ENCODE data around the gene FN1. TPM values are rescaled to one million over a fixed set of nuclear protein-coding genes. Genes with fewer than 3 reads are reported as not detected.

The FN1 gene
- total and polyA plus RNA-seq, 11 donors: 100 to 1,418 (median 343) TPM

DNA sequence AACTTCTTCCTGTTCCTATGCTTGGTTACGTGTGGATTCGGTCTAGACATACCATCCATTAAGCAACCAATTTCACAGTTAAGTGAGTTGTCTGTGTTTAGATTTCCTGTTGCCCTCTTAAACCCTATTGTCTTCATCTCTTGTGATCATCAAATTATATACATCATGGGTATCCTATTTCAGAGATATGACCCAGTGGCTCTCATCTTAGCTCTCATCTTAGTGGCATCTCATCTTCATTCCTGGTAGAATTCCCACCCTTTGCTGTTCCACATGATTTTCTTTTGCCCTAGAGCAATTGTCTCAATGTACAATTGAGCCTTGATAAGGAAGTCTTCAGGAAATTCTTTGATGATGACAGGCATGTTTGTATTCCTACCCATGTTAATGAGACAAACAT, 29.4 kb upstream of the FN1 start:
- peaks cover 0 to 23% (median 0%) of the 10 kb centered on the region in 12 donors for H3K4me1 ChIP-seq
- peak overlapping the region in 5 of 12 donors; percentile 0 to 66 (median 21) for H3K27ac ChIP-seq
- intact Hi-C loops (cut with DNase I): loop anchor here in 2 of 10 donors (10.0 kb wide), 3 partner anchors 70 to 250 kb away; no protein-coding TSS in a partner anchor
- no peak overlapping the region for H3K4me3 ChIP-seq
- TF ChIP-seq POLR2A (IDR thresholded peaks at IDR 0.05): no peak
- TF ChIP-seq, protein P1, sequence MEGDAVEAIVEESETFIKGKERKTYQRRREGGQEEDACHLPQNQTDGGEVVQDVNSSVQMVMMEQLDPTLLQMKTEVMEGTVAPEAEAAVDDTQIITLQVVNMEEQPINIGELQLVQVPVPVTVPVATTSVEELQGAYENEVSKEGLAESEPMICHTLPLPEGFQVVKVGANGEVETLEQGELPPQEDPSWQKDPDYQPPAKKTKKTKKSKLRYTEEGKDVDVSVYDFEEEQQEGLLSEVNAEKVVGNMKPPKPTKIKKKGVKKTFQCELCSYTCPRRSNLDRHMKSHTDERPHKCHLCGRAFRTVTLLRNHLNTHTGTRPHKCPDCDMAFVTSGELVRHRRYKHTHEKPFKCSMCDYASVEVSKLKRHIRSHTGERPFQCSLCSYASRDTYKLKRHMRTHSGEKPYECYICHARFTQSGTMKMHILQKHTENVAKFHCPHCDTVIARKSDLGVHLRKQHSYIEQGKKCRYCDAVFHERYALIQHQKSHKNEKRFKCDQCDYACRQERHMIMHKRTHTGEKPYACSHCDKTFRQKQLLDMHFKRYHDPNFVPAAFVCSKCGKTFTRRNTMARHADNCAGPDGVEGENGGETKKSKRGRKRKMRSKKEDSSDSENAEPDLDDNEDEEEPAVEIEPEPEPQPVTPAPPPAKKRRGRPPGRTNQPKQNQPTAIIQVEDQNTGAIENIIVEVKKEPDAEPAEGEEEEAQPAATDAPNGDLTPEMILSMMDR (IDR thresholded peaks at IDR 0.05): no peak
- no peak for ATAC-seq
- H3K36me3 ChIP-seq: no peaks in the 10 kb centered on the region
- no peaks in the 10 kb centered on the region for H3K27me3 ChIP-seq
- H3K9me3 ChIP-seq: no peaks in the 10 kb centered on the region
- 54 to 64% (median 58%) methylated on average over 2 of the region's 2 CpGs for WGBS, 4 donors
- DNase-seq: no peak

DNA sequence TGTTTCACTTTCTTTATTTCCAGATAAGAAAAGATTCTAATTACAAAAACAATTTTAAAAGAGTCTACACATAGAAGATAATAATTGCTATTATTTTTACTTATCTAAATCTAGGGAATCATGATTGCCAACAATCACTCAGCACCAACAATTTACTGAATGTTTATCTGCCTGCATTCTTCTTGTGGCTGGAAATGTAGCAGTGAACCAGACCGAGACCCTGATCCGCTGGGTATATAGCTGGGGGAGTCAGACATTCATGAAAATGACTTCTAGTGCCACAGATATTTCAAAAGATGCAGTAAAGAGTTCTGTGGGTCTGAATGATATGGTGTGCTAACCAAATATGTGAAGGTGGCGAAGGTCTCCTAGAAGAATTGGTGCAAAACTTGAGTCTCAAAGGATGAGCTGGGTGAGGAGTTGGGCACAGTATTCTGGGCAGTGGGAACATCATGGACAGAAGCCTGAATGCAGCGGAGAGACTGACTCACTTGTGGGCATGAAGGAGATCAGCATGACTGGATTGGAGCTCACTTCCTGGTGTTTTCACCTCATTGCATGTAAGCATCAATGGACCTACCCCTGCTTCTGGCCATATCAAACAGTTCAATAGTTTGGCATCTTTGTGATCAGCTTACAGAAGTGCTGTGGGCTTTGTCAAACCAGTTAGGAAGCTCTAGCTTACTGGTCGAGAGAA, 26.1 kb upstream of the FN1 start:
- no peaks in the 10 kb centered on the region for H3K27me3 ChIP-seq
- H3K4me1 ChIP-seq: peaks cover 0 to 25% (median 0%) of the 10 kb centered on the region in 12 donors
- WGBS, 4 donors: 76 to 79% (median 78%) methylated on average over 5 of the region's 5 CpGs
- H3K9me3 ChIP-seq: no peaks in the 10 kb centered on the region
- ATAC-seq: no peak
- no peak for DNase-seq
- no peaks in the 10 kb centered on the region for H3K36me3 ChIP-seq
- intact Hi-C loops (cut with DNase I): loop anchor here in 3 of 10 donors (5.0 to 10.0 kb wide), 4 partner anchors 65 to 253 kb away; no protein-coding TSS in a partner anchor
- peak overlapping the region in 1 of 12 donors; percentile 35 for H3K27ac ChIP-seq
- H3K4me3 ChIP-seq: no peak overlapping the region
- TF ChIP-seq, protein P1 (IDR thresholded peaks at IDR 0.05): no peak
- no peak for TF ChIP-seq POLR2A (IDR thresholded peaks at IDR 0.05)

GRCh38 chr2:215460682-215461382, 25.0 kb upstream of the FN1 start:
- Histone ChIP-seq H3K4me1 (peaks cover 0 to 19% (median 0%) of the 10 kb centered on the region in 12 donors), H3K4me3 (no peak overlapping the region), H3K27ac (peak overlapping the region in 3 of 12 donors; percentile 31 to 35 (median 33)), H3K27me3 (no peaks in the 10 kb centered on the region), H3K36me3 (no peaks in the 10 kb centered on the region), H3K9me3 (no peaks in the 10 kb centered on the region)
- ATAC-seq: peak; percentile 53 to 92 (median 82)
- WGBS, 4 donors: 68 to 80% (median 70%) methylated on average over 4 of the region's 4 CpGs
- DNase-seq: no peak
- intact Hi-C loops (cut with DNase I): loop anchor here in 3 of 10 donors (5.0 to 10.0 kb wide), 4 partner anchors 66 to 254 kb away; no protein-coding TSS in a partner anchor
- TF ChIP-seq, protein P1 (IDR thresholded peaks at IDR 0.05): no peak
- TF ChIP-seq POLR2A (IDR thresholded peaks at IDR 0.05): no peak

DNA sequence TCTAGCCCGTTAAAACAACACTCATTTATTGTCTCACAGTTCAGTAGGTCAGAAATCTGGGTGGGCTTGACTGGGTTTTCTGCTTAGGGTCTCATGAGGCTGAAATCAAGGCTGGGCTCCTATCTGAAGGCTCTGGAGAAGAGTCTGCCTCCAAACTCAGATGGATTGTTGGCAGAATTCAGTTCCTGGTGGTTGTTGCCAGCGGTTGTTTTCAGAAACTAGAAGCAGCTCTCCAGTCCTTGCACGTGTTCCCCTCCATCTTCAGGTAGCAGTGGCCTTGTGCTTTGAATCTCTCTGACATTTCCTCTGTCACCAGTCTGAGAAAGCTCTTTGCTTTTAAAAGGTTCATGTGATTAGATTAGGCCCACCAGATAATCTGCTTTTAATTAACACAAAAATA, 20.1 kb upstream of the FN1 start:
- peaks cover 0 to 12% (median 0%) of the 10 kb centered on the region in 12 donors for H3K4me1 ChIP-seq
- no peaks in the 10 kb centered on the region for H3K36me3 ChIP-seq
- TF ChIP-seq POLR2A (IDR thresholded peaks at IDR 0.05): no peak
- TF ChIP-seq, protein P1 (IDR thresholded peaks at IDR 0.05): no peak
- no peak overlapping the region for H3K4me3 ChIP-seq
- no peak overlapping the region for H3K27ac ChIP-seq
- H3K9me3 ChIP-seq: no peaks in the 10 kb centered on the region
- peaks cover 0 to 3% (median 0%) of the 10 kb centered on the region in 9 donors for H3K27me3 ChIP-seq
- no peak for ATAC-seq
- DNase-seq: no peak
- intact Hi-C loops (cut with DNase I): loop anchor here in 8 of 10 donors (2.0 to 10.0 kb wide), 6 partner anchors 259 to 466 kb away; no protein-coding TSS in a partner anchor
- 77 to 89% (median 83%) methylated on average over 3 of the region's 3 CpGs for WGBS, 4 donors
